GM21360 (cell line): ENCODE measurements around the gene STRN3.
A peak's percentile ranks its signal among the peaks of the same experiment; 100 is the strongest.
"Not testable (repeated sequence)": the region's sequence is repeated elsewhere in the genome, so short reads cannot be mapped to it uniquely, and the experiment has no call there.

ENCODE experiments used
- ATAC-seq: cut with Tn5 transposase; IDR thresholded peaks from one replicate; pipeline ENCODE4 v1.9.1; 2021; ENCODE audit warnings: mild to moderate bottlenecking, moderate library complexity; ENCODE audit not compliant: unreplicated experiment

STRN3 gene, protein sequence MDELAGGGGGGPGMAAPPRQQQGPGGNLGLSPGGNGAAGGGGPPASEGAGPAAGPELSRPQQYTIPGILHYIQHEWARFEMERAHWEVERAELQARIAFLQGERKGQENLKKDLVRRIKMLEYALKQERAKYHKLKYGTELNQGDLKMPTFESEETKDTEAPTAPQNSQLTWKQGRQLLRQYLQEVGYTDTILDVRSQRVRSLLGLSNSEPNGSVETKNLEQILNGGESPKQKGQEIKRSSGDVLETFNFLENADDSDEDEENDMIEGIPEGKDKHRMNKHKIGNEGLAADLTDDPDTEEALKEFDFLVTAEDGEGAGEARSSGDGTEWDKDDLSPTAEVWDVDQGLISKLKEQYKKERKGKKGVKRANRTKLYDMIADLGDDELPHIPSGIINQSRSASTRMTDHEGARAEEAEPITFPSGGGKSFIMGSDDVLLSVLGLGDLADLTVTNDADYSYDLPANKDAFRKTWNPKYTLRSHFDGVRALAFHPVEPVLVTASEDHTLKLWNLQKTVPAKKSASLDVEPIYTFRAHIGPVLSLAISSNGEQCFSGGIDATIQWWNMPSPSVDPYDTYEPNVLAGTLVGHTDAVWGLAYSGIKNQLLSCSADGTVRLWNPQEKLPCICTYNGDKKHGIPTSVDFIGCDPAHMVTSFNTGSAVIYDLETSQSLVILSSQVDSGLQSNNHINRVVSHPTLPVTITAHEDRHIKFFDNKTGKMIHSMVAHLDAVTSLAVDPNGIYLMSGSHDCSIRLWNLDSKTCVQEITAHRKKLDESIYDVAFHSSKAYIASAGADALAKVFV

DNA sequence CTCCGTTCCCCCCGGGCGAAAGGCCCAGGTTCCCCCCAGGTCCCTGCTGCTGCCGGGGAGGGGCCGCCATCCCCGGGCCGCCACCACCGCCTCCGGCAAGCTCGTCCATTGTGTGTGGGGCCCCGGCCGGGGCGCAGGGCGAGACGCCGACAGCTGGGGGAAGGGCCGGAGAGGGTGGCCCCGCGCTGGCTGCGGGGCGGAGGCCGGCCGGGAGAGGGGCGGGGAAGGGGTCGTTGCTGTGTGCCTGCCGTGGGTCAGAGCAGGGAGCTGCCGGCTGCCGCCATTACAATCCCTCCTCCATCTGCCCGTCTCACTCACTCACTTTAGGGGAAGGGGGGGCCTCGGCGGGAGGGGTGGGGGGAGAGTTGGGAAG lies at the start of gene STRN3:
Gene STRN3 (minus strand): TSS at position 303 of the 373 bp plus-strand sequence. CDS start 194 bp downstream, at position 109.
- ATAC-seq, result peak; percentile 23

DNA sequence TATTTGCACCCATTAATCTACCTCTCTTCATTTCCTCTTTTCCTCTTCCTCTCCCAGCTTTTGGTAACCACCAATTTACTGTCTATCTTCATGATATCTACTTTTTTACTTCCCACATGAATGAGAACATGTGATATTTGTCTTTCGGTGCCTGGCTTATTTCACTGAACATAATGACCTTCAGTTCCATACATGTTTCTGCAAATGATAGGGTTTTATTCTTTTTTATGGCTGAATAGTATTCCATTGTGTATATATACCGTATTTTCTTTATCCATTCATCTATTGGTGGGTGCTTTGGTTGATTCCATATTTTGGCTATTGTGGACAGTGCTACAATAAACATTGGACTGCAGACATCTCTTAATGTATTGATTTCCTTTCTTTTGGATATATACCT lies 49.0 kb upstream of the STRN3 start:
- no peak for ATAC-seq

DNA sequence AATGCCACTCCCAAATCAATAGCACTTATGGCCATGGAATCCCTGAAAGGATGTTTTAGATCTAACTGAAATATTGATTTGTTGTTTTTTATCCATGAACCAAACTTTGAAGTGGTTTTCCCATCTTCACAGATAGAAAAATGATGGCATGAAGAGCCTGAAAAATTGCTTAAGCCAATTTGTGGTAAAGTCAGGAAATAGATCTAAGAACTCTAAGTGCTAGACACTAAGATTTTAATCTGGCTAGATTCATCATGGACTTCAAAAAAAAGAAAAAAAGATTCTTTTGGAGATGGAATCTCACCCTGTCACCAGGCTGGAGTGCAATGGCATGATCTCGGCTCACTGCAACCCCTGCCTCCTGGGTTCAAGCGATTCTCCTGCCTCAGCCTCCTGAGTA lies 45.0 kb upstream of the STRN3 start:
- no peak for ATAC-seq

DNA sequence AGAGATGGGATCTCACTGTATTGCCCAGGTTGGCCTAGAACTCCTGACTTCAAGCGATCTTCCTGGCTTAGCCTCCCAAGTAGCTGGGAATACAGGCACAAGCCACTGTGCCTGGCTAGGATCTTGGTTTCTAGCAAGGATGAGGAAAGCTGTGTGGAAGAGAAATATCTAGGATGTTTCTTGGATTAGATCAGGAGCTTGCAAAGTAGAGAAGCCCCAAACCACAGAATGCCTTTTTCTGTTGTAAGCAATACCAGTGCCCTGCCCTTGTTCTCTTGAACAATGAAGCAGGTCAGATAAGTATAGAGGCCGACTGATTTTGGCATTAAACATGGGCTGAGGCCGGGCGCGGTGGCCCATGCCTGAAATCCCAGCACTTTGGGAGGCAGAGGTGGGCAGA lies 44.3 kb upstream of the STRN3 start:
- no peak for ATAC-seq

DNA sequence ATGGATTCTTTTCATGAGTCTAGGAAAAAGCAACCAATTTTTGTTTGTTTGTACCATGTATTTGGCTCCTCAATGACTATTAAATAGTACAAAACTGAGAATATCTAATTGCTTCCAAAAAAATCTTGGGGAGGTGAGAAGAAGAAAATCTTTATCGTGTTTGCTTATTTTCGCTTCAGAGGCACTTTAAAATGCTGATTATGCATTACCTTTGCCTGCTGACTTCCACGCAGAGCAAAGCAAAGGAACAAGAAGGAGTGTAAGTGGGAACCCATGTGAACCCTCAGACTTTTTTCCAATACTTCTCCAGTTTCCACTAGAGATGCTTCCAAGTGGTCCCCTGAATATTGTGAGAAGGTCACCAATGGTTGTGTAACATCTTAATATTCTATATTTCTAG lies 43.2 kb upstream of the STRN3 start:
- ATAC-seq, result no peak

DNA sequence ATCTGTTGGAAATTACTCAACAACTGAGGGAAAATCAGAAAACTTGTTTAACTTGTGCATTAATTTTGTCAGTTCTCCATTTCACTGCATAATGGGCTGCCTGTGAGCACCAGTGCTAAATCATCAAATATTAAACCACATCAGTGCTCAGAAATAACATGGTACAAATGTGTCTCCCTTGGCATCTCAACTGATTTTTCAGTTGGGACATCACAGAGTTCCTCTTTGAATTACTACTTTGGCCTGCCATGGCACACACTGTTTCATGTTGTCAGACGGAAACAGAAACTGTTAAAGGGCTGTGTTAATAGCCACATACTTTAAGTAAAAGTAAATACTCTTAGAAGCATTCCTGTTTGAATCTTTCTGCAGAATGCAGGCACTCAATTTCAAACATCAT lies 42.1 kb upstream of the STRN3 start:
- no peak for ATAC-seq

DNA sequence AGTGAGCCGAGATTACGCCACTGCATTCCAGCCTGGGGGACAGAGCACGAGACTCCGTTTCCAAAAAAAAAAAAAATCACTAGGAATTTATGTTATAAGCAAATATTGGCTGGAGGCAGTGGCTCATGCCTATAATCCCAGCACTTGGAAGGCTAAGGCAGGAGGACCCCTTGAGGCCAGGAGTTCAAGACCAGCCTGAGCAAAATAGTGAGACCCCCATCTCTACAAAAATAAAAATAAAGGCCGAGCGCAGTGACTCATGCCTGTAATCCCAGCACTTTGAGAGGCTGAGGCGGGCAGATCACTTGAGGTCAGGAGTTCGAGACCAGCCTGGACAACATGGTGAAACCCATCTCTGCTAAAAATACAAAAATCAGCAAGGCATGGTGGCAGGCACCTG lies 36.7 kb upstream of the STRN3 start:
- not testable (repeated sequence) for ATAC-seq

DNA sequence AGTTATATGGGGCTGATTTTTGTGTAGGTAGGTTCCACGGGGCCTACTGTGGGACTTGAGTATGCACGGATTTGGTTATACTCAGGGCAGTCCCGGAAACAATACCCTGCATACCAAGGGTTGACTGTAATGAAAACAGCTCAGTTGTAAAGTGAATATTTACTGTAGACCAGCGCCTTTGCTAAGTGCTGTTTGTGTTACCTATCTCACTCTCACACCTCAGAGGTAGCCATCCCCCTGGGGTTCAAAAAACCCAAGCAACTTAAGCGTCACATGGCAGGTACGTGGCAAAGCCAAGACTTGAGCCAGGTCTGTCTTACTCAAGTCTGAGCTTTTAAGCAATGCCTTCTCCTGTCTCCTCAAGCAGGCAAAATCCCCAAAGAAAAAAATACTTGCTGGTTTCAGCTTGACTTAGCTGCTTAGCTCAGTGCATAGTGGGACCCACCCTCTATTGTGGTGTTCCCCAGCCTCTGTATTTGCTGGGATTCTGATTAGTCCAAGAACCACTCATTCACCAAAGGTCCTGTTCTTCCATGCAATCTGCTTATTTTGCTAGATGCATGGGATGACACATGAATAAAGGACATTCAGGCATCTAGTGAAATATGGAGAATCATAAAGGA lies 34.2 kb upstream of the STRN3 start:
- no peak for ATAC-seq

DNA sequence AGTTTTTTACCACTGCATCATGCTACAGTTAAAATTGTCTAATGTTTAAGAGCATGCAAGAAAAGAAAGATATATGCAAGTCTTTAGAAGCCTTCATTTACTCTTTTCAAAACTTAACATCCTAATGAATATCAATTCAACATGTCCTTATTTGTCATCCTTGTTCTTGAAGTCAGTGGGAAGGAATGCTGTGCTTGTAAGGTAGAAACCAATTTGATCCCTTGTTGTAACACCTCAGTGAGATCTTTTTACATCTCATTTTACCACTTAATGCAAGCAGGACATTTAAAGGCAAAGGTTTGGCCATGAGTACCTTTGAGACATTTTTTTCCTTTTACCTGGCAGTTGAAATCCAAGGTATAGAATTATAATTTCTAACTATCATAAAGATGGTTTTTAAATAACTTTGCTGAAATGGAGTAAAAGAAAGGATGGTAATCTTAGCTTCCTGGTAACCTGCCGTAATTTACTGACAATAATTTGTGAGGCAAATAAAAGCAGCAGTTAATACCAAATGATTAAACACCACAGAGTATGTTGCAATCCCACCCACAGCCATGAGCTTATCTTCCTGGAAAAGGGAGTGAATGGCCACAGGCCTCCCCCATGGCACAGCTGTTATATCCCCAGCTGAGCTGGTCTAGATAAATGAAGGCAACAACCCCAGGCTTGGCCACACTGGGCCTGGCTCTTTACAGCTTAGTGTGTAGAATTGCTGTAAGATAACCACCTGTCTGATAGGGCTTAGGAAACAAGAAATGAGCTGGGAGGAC lies 33.2 kb upstream of the STRN3 start:
- no peak for ATAC-seq

DNA sequence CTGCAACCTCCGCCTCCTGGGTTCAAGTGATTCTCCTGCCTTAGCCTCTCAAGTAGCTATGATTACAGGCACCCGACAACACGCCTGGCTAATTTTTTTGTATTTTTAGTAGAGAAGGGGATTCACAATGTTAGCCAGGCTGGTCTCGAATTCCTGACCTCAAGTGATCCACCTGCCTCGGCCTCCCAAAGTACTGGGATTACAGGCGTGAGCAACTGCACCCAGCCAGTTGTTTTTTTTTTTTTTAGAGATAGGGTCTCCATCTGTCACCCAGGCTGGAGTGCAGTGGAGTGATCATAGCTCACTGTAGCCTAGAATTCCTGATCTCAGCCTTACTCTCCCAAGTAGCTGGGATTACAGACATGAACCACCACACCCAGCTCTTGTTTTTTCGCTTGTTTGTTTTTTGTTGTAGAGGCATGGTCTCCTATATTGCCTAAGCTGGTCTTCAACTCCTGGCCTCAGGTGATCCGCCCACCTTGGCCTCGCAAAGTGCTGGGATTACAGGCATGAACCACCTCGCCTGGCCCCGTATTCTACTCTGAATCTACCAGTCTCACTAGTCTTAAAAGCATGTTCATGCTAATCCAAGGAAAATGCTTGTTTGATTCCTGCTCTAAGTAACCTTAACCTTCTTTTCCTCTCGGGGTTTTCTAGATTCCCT lies 31.7 kb upstream of the STRN3 start:
- no peak for ATAC-seq

DNA sequence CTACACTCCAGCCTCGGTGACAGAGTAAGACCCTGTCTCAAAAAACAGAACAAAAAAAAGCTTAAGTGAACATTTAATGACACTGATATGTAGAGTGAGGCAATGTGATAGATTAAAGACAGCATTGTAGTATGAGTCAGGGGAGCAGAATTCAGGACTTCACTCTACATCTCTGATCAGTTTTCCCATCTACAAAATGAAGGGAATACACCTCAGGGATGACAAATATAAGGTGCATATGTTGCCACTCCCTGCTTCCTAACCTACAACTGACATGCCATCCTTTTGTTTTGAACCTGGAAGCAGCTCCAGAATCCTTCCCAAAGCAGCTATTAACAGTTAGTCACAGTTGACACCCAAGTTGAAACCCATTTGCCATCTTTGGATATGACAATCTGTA lies 30.9 kb upstream of the STRN3 start:
- no peak for ATAC-seq

DNA sequence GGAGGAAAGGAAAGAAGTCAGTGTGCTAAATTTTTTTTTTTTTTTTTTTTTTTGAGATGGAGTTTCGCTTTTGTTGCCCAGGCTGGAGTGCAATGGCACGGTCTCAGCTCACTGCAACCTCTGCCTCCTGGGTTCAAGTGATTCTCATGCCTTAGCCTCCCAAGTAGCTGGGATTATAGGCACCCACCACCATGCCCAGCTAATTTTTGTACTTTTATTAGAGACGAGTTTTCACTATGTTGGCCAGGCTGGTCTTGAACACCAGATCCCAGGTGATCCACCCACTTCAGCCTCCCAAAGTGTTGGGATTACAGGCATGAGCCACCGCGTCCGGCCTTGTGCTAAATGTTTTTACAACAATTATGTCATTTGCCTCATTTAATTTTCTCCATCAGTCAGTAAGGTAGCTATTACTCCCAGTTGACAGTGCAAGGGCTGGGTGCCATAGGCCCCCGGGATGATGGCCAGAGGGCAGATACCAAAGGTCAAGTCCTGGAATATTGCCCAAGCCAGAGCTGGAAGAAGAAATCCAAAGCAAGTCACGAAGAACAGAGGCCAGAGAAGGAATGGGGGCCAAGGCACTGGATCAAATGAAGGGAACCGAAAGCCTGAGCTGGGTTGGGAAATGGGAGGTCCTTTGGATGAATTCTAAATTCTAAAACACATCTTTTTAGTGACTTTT lies 26.9 kb upstream of the STRN3 start:
- ATAC-seq, result not testable (repeated sequence)

DNA sequence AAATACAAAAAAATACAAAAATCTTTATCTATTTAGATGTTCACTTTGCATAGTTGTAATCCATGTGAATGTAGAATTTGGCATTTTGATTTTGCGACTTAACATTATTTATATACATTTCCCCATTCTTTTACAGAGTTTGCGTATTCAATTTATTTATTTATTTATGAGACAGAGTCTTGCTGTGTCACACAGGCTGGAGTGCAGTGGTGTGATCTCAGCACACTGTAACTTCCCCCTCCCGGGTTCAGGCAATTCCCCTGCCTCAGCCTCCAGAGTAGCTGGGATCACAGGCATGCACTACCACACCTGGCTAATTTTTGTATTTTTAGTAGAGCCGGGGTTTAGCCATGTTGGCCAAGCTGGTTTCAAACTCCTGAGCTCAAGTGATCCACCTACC lies 25.3 kb upstream of the STRN3 start:
- ATAC-seq, result no peak

DNA sequence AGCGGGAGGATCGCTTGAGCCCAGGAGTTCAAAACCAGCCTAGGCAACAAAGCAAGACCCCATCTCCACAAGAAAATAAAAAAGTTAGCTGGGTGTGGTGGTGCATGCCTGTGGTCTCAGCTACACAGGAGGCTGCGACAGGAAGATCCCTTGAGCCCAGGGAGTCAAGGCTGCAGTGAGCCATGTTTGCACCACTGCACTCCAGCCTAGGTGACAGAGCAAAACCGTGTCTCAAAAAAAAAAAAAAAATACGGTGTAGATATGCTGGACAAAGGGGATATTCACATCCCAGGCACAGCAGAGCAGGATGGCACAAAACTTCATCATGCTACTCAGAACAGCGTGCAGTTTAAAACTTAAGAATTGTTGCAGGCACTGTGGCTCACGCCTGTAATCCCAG lies 24.8 kb upstream of the STRN3 start:
- ATAC-seq, result no peak

DNA sequence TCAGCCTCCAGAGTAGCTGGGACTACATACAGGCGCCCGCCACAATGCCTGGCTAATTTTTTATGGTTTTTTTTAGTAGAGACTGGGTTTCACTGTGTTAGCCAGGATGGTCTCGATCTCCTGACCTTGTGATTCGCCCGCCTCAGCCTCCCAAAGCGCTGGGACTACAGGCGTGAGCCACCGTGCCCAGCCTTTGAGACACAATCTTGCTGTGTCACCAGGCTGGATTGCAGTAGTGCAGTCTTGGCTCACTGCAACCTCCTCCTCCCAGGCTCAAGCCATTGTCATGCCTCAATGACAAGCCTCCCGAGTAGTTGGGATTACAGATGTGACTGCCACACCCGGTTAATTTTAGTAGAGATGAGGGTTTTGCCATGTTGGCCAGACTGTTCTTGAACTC lies 21.3 kb upstream of the STRN3 start:
- ATAC-seq, result no peak

DNA sequence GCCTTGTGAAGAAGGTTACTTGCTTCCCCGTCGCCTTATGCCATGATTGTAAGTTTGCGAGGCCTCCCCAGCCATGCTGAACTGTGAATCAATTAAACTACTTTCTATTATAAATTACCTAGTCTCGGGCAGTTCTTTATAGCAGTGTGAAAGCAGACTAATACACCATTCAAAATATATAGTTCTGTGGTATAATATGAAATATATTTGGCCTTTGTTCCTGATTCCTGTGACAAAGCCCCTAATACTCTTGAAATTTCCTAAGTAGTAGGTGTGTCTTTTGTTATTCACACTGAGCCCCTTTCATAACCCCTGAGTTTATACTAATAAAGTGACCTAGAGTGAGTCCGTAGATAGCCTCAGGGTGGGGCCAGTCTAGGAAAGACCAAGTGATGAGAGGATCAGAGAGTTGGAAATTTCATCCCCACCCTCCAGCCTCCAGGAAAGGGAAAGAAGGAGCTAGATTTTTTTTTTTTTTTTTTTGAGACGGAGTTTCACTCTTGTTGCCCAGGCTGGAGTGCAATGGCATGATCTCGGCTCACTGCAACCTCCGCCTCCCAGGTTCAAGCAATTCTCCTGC lies 19.4 kb upstream of the STRN3 start:
- ATAC-seq, result no peak

DNA sequence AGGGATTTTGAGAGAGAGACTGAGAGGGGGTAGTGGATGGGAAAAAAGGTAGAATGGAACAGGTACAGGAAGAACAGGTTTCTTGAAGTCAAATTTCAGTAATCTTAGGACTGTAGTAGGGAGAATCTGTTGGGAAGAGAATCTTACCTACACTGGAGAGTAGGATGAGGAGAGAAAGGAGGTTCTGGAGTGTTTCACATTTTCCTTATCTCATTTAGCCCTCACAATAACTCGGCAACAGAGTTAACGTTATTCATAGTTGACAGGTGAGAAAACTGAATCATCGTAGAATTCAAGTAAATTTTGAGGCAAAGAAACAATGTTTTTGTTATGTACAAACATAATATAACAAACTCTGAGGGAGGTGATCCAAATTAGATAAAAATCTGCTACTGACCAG lies 17.2 kb upstream of the STRN3 start:
- no peak for ATAC-seq

DNA sequence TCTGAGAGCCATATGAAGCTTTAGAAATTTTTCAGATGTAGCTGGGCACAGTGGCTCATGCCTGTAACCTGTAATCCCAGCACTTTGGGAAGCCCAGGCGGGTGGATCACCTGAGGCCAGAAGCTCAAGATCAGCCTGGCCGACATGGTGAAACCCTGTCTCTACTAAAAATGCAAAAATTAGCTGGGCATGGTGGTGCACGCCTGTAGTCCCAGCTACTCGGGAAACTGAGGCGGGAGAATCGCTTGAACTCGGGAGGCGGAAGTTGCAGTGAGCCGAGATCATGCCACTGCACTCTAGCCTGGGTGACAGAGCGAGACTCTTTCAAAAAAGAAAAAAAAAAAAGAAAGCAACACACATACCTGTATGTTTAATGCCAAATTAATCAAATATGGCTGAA lies 16.7 kb upstream of the STRN3 start:
- not testable (repeated sequence) for ATAC-seq

DNA sequence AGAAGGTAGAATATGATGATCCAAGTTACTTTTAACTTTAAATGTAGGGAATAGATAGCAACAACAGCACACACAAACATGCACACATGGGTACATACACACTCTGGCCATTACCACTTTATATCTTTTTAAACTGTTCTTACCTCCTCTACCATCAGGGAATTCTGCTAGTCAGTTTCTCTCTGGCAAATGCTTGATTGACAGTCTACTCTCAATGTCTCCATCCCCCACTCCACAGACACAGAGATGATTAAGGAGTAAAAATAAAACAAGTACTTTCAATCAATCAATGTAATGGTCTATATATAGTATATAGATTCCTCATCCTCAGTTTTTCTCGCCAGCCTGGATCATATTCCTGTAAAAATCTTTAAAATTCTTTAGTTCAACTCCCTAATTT lies 16.1 kb upstream of the STRN3 start:
- ATAC-seq, result no peak
